IMR-90 (cell line): ENCODE results near the gene MMUT. TPM values are rescaled to one million over a fixed set of nuclear protein-coding genes. Genes with fewer than 3 reads are reported as not detected.

Experiments
- ATAC-seq: fragments of 200-7000 bp; cut with Tn5 transposase; 2 replicates; pipeline ENCODE4 v1.9.1; 2020; ENCODE audit warnings: low read depth, mild to moderate bottlenecking, moderate library complexity
- BruUV-seq: library from RNA; stranded (reverse); fragments of 400-500 nt; replicated peaks from 2 replicates; lab custom pipeline; 2021; lab: Mats Ljungman, UMichigan
- CTCF ChIA-PET: fragments of 300-600 bp; formaldehyde crosslinking; extraction: SDS; loops from one replicate; lab custom pipeline; 2021; ENCODE audit warnings: antibody characterized with exemption; lab: Yijun Ruan, JAX
- POLR2A ChIA-PET: fragments of 300-600 bp; sonication (Branson Sonifier 250); formaldehyde crosslinking; loops from one replicate; lab custom pipeline; 2022; ENCODE audit warnings: antibody characterized with exemption; ENCODE audit not compliant: unreplicated experiment; lab: Charles Lee
- DNase-seq: peaks from one replicate; pipeline ENCODE4 v3.0.0; 2013
- H2AFZ ChIP-seq: replicated peaks from 2 replicates; pipeline ENCODE3; 2013; ENCODE audit warnings: low read length, mild to moderate bottlenecking; ENCODE audit not compliant: poor library complexity
- H2AK5ac ChIP-seq: 2 replicates; pipeline ENCODE4 v1.6.1; 2013; ENCODE audit warnings: low read depth, low read length, inconsistent platforms
- H2AK9ac ChIP-seq: replicated peaks from 2 replicates; pipeline ENCODE3; 2013; ENCODE audit warnings: mild to moderate bottlenecking, low read depth, low read length, moderate library complexity; ENCODE audit not compliant: poor library complexity
- H2BK120ac ChIP-seq: 2 replicates; pipeline ENCODE4 v1.6.1; 2013; ENCODE audit warnings: low read depth, low read length, inconsistent platforms
- H2BK15ac ChIP-seq: 3 replicates; pipeline ENCODE4 v1.6.1; 2013; ENCODE audit warnings: low read depth, low read length, inconsistent platforms
- H2BK20ac ChIP-seq: 2 replicates; pipeline ENCODE4 v1.6.1; 2013; ENCODE audit warnings: low read depth, mild to moderate bottlenecking, inconsistent platforms, low read length, moderate library complexity
- H2BK5ac ChIP-seq: 2 replicates; pipeline ENCODE4 v1.6.1; 2013; ENCODE audit warnings: mild to moderate bottlenecking, low read depth, low read length, inconsistent platforms; ENCODE audit not compliant: poor library complexity, severe bottlenecking
- H3K14ac ChIP-seq: replicated peaks from 2 replicates; pipeline ENCODE4 v1.6.1; 2013; ENCODE audit warnings: low read depth, low read length, inconsistent platforms
- H3K18ac ChIP-seq: 2 replicates; pipeline ENCODE4 v1.6.1; 2013; ENCODE audit warnings: low read depth, low read length, control low read depth
- H3K23ac ChIP-seq: 2 replicates; pipeline ENCODE4 v1.6.1; 2013; ENCODE audit warnings: low read depth, low read length, inconsistent platforms
- H3K27ac ChIP-seq: 2 replicates; pipeline ENCODE4 v1.5.1; 2013; ENCODE audit warnings: mild to moderate bottlenecking, control low read depth, low read length; ENCODE audit not compliant: insufficient read depth
- H3K27me3 ChIP-seq: 2 replicates; pipeline ENCODE4 v1.6.1; 2013; ENCODE audit warnings: low read length; ENCODE audit not compliant: control insufficient read depth, insufficient read depth
- H3K36me3 ChIP-seq: 2 replicates; pipeline ENCODE4 v1.6.1; 2013; ENCODE audit warnings: low read length, mixed read lengths; ENCODE audit not compliant: control insufficient read depth, insufficient read depth
- H3K4ac ChIP-seq: 2 replicates; pipeline ENCODE4 v1.6.1; 2013; ENCODE audit warnings: low read depth, low read length, inconsistent platforms
- H3K4me1 ChIP-seq: 2 replicates; pipeline ENCODE4 v1.6.1; 2013; ENCODE audit warnings: low read length, mixed read lengths; ENCODE audit not compliant: control insufficient read depth, insufficient read depth
- H3K4me2 ChIP-seq: 2 replicates; pipeline ENCODE4 v1.6.1; 2013; ENCODE audit warnings: low read depth, mild to moderate bottlenecking, control low read depth, low read length, moderate library complexity
- H3K4me3 ChIP-seq: 2 replicates; pipeline ENCODE4 v1.5.1; 2013; ENCODE audit warnings: low read depth, mild to moderate bottlenecking, control low read depth, low read length, moderate library complexity; ENCODE audit not compliant: insufficient read depth
- H3K56ac ChIP-seq: 2 replicates; pipeline ENCODE4 v1.6.1; 2013; ENCODE audit warnings: low read length, inconsistent platforms; ENCODE audit not compliant: insufficient read depth; ENCODE audit errors: extremely low read depth
- H3K79me1 ChIP-seq, 2 experiments: 2 replicates each; pipeline ENCODE4 v1.6.1; 2013; ENCODE audit warnings: low read length in 2 of 2, inconsistent platforms in 1 of 2, low read depth in 1 of 2
- H3K9ac ChIP-seq: 2 replicates; pipeline ENCODE4 v1.6.1; 2013; ENCODE audit warnings: low read depth, low read length, control low read depth
- H3K9me1 ChIP-seq: 2 replicates; pipeline ENCODE4 v1.6.1; 2013; ENCODE audit warnings: low read length, inconsistent platforms; ENCODE audit not compliant: insufficient read depth
- H3K9me3 ChIP-seq: 2 replicates; pipeline ENCODE4 v1.6.1; 2013; ENCODE audit warnings: low read length; ENCODE audit not compliant: control insufficient read depth, insufficient read depth
- H4K20me1 ChIP-seq: 2 replicates; pipeline ENCODE4 v1.6.1; 2013; ENCODE audit warnings: low read length, inconsistent platforms; ENCODE audit not compliant: insufficient read depth
- H4K5ac ChIP-seq: 2 replicates; pipeline ENCODE4 v1.6.1; 2013; ENCODE audit warnings: mild to moderate bottlenecking, low read depth, low read length, control low read depth
- H4K8ac ChIP-seq, 2 experiments: 2 replicates each; pipeline ENCODE4 v1.6.1; 2013; ENCODE audit warnings: low read depth in 2 of 2, low read length in 2 of 2, control low read depth in 1 of 2, inconsistent platforms in 1 of 2
- H4K91ac ChIP-seq: 2 replicates; pipeline ENCODE4 v1.6.1; 2013; ENCODE audit warnings: low read depth, low read length, inconsistent platforms; ENCODE audit not compliant: insufficient read depth
- RCOR1 ChIP-seq: IDR thresholded peaks from 2 replicates; pipeline ENCODE4 v1.6.1; 2012; ENCODE audit warnings: mild to moderate bottlenecking, low read length, improper control_type of control experiment; ENCODE audit not compliant: insufficient replicate concordance
- SMC3 ChIP-seq: fragments of 150-350 bp; IDR thresholded peaks from 2 replicates; pipeline ENCODE4 v1.6.1; 2016; ENCODE audit warnings: low read depth, mild to moderate bottlenecking, antibody characterized with exemption, low read length, moderate library complexity
- WGBS, 2 experiments: methylation state at CpG; one replicate each; pipeline versions ENCODE4 v1.1.5 to v1.1.7; 2013; ENCODE audit warnings: missing lambda C conversion rate in 2 of 2; ENCODE audit not compliant: insufficient read length in 1 of 2; ENCODE audit errors: extremely low coverage in 2 of 2; 5-methylcytosine and 5-hydroxymethylcytosine counted together
- dilution Hi-C: fragments of 300-500 bp; cut with HindIII; formaldehyde crosslinking; loops from one replicate; pipeline ENCODE4 v1.14.3; 2018; ENCODE audit warnings: low sequenced_read_pairs; ENCODE audit not compliant: unreplicated experiment
- in situ Hi-C: fragments of 300-500 bp; cut with MboI; formaldehyde crosslinking; loops from 3 replicates; pipeline ENCODE4 v1.14.3; 2019; ENCODE audit warnings: low sequenced_read_pairs, inconsistent platforms, mixed read lengths
- intact Hi-C: fragments of 100-400 bp; cut with micrococcal nuclease; formaldehyde crosslinking; loops from 2 replicates; pipeline ENCODE4 v1.10.0; 2022
- polyA plus RNA-seq, 3 experiments: library from polyadenylated mRNA; depleted of rRNA; stranded (reverse); fragments of >200 nt; gene quantifications; 2 replicates each; pipeline ENCODE4 v1.2.3, GENCODE V29; 2012; ENCODE audit warnings: low replicate concordance in 1 of 3
- total RNA-seq: library from RNA; depleted of rRNA; stranded (reverse); fragments of >200 nt; gene quantifications from 2 replicates; pipeline ENCODE4 v1.2.3, GENCODE V29; 2012

The MMUT gene
- total and polyA plus RNA-seq, 2 of the 4 experiments (the other 2 are of a cell fraction): 10.6 to 11.7 TPM

DNA sequence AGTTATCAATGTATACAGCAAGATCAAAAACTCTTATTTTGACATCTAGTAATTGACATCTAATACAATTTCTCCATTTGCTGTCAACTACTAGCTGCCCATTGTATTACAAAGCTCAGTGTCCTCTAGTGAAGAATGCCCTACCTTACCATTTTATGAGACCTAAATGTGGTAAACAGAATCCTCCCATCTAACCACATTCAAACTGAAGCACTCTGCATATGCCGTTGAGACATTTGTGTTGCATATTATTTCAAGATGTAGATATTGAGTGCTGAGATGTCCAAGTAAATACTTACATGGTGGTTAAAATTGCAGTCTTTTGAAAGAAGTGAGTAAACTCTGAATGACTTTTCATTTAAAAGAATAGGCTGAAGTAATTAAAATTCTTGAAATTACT is 36.1 kb upstream of the MMUT start:
- no TSS peak for BruUV-seq
- Histone ChIP-seq H4K5ac (no peak overlapping the region), H3K36me3 (no peaks in the 10 kb centered on the region), H4K8ac (no peak overlapping the region), H3K4ac (no peak overlapping the region), H2BK120ac (no peak overlapping the region), H2AK5ac (no peak overlapping the region), H3K27ac (no peak overlapping the region), H3K56ac (no peak overlapping the region), H2BK15ac (no peak overlapping the region), H4K91ac (no peak overlapping the region), H3K79me1 (no peaks in the 10 kb centered on the region), H3K4me2 (no peak overlapping the region), H3K9me3 (no peaks in the 10 kb centered on the region), H3K9ac (no peak overlapping the region), H2BK20ac (no peak overlapping the region), H2AFZ (no peak overlapping the region), H3K9me1 (no peaks in the 10 kb centered on the region), H4K20me1 (no peaks in the 10 kb centered on the region), H3K14ac (no peak overlapping the region), H3K27me3 (no peaks in the 10 kb centered on the region), H3K4me3 (no peak overlapping the region), H3K18ac (no peak overlapping the region), H3K4me1 (no peaks in the 10 kb centered on the region), H2AK9ac (no peak overlapping the region), H2BK5ac (no peak overlapping the region), H3K23ac (no peak overlapping the region)
- in situ Hi-C loops (no loop called here), intact Hi-C loops (no loop called here), dilution Hi-C loops (no loop called here)
- POLR2A ChIA-PET: no interaction called here
- ATAC-seq (no peak), DNase-seq (no peak)
- no peak for TF ChIP-seq SMC3
- no peak for TF ChIP-seq RCOR1
- CTCF ChIA-PET: no interaction called here
- no CpG with 5 or more reads among the region's 1 CpG for WGBS, 2 experiments
